Breast epithelium (tissue), 4 donors: ENCODE data around the gene HYCC1. TPM values are rescaled to one million over a fixed set of nuclear protein-coding genes. Genes with fewer than 3 reads are reported as not detected.
"Not testable (repeated sequence)": the region's sequence is repeated elsewhere in the genome, so short reads cannot be mapped to it uniquely, and the experiment has no call there.

Experiments used
- DNase-seq, 2 donors: peaks; one replicate each; pipeline ENCODE4 v3.0.0-alpha.2; 2019; ENCODE audit warnings: low spot score in 2 of 2
- H3K27ac ChIP-seq, 2 donors: fragments of 200-600 bp; sonication (generic) in 1 of 2; one replicate each; pipeline ENCODE4 v1.5.1; 2016 to 2019; ENCODE audit warnings: mild to moderate bottlenecking in 1 of 2
- H3K27me3 ChIP-seq, 2 donors: fragments of 200-600 bp; sonication (generic) in 1 of 2; one replicate each; pipeline versions ENCODE4 v1.5.1 to v1.6.0; 2017 to 2019; ENCODE audit warnings: control low read depth in 1 of 2, mild to moderate bottlenecking in 1 of 2
- H3K36me3 ChIP-seq: fragments of 200-600 bp; one replicate; pipeline ENCODE4 v1.5.1; 2019
- H3K4me1 ChIP-seq, 2 donors: fragments of 200-600 bp; sonication (generic); one replicate each; pipeline ENCODE4 v1.5.1; 2016 to 2019; ENCODE audit warnings: control low read depth in 1 of 2
- H3K4me3 ChIP-seq, 3 donors: fragments of 200-600 bp; sonication (generic); 1 replicate in 2 of 3; 2 replicates in 1 of 3; pipeline ENCODE4 v1.5.1; 2016 to 2019; ENCODE audit warnings: mild to moderate bottlenecking in 3 of 3, moderate library complexity in 2 of 3
- H3K9me3 ChIP-seq, 2 donors: fragments of 200-600 bp; sonication (generic) in 1 of 2; one replicate each; pipeline ENCODE4 v1.5.1; 2016 to 2019; ENCODE audit warnings: control low read depth in 1 of 2
- CTCF ChIP-seq, 3 donors: fragments of 450-650 bp; IDR thresholded peaks; one replicate each; pipeline ENCODE4 v1.5.1; 2016 to 2017; ENCODE audit warnings: antibody characterized with exemption in 3 of 3, mild to moderate bottlenecking in 3 of 3, moderate library complexity in 3 of 3
- POLR2A ChIP-seq: fragments of 450-650 bp; IDR thresholded peaks from one replicate; pipeline ENCODE4 v1.6.1; 2016; ENCODE audit warnings: antibody characterized with exemption, mild to moderate bottlenecking, moderate library complexity
- POLR2AphosphoS5 ChIP-seq, 3 donors: sonication (generic); formaldehyde crosslinking; IDR thresholded peaks; one replicate each; pipeline ENCODE4 v1.6.1; 2017; ENCODE audit warnings: antibody characterized with exemption in 3 of 3
- intact Hi-C: fragments of 100-400 bp; cut with DNase I; formaldehyde crosslinking; loops from one replicate; pipeline ENCODE4 v1.15.1; 2023; ENCODE audit warnings: low total_unique reads
- total RNA-seq, 3 donors: library from RNA; depleted of rRNA; stranded (reverse); fragments of >200 nt; gene quantifications; one replicate each; pipeline ENCODE4 v1.1.0, GENCODE V29; 2016

HYCC1 gene
- total RNA-seq, 3 donors from 2014 or later = 43.8 to 64.6 (median 50.4) TPM

GRCh38 chr7:22979861-22980260, 34.1 kb downstream of the HYCC1 start:
- H3K9me3 ChIP-seq = no peaks in the 10 kb centered on the region
- no peaks in the 10 kb centered on the region for H3K27me3 ChIP-seq
- H3K36me3 ChIP-seq = no peaks in the 10 kb centered on the region
- H3K4me1 ChIP-seq = no peaks in the 10 kb centered on the region
- TF ChIP-seq CTCF (IDR thresholded peaks at IDR 0.05) (no peak), POLR2A (no peak), POLR2AphosphoS5 (IDR thresholded peaks at IDR 0.05) (no peak)
- no peak overlapping the region for H3K4me3 ChIP-seq
- intact Hi-C loops = loop anchor here (5.0 kb wide), 1 partner anchor 1078 kb away; no protein-coding TSS in a partner anchor
- H3K27ac ChIP-seq = no peak overlapping the region
- DNase-seq = no peak

GRCh38 chr7:22979251-22979650, 34.7 kb downstream of the HYCC1 start:
- H3K27me3 ChIP-seq = no peaks in the 10 kb centered on the region
- H3K4me3 ChIP-seq = no peak overlapping the region
- no peaks in the 10 kb centered on the region for H3K36me3 ChIP-seq
- TF ChIP-seq POLR2A = no peak
- no peak for TF ChIP-seq POLR2AphosphoS5 (IDR thresholded peaks at IDR 0.05)
- no peak for TF ChIP-seq CTCF (IDR thresholded peaks at IDR 0.05)
- no peak overlapping the region for H3K27ac ChIP-seq
- intact Hi-C loops = no loop called here
- no peaks in the 10 kb centered on the region for H3K4me1 ChIP-seq
- DNase-seq = no peak
- H3K9me3 ChIP-seq = no peaks in the 10 kb centered on the region

GRCh38 chr7:22974636-22975035, 39.3 kb downstream of the HYCC1 start:
- intact Hi-C loops = not testable (repeated sequence)

GRCh38 chr7:22972207-22972606, 41.7 kb downstream of the HYCC1 start:
- intact Hi-C loops = no loop called here
- Histone ChIP-seq H3K27ac (no peak overlapping the region), H3K4me1 (no peaks in the 10 kb centered on the region), H3K27me3 (no peaks in the 10 kb centered on the region), H3K4me3 (no peak overlapping the region), H3K9me3 (no peaks in the 10 kb centered on the region), H3K36me3 (no peaks in the 10 kb centered on the region)
- no peak for TF ChIP-seq POLR2AphosphoS5 (IDR thresholded peaks at IDR 0.05)
- TF ChIP-seq CTCF (IDR thresholded peaks at IDR 0.05) = no peak
- no peak for TF ChIP-seq POLR2A
- DNase-seq = no peak

More at GRCh38 chr7:22974636-22975035, 39.3 kb downstream of the HYCC1 start:
- not testable (repeated sequence) for H3K27me3 ChIP-seq, H3K36me3 ChIP-seq, H3K27ac ChIP-seq, H3K4me1 ChIP-seq, H3K9me3 ChIP-seq, H3K4me3 ChIP-seq, DNase-seq

GRCh38 chr7:22969010-22969431, 44.9 kb downstream of the HYCC1 start:
- Histone ChIP-seq H3K4me3 (no peak overlapping the region), H3K36me3 (peaks cover 3% of the 10 kb centered on the region), H3K27me3 (no peaks in the 10 kb centered on the region), H3K27ac (no peak overlapping the region), H3K4me1 (no peaks in the 10 kb centered on the region), H3K9me3 (no peaks in the 10 kb centered on the region)
- TF ChIP-seq POLR2AphosphoS5 (IDR thresholded peaks at IDR 0.05) (no peak), POLR2A (no peak), CTCF (IDR thresholded peaks at IDR 0.05) (no peak)
- DNase-seq = no peak
- intact Hi-C loops = no loop called here

Other genes starting within 250 kb of the HYCC1 start
- 100 to 1,000 TPM; 191 to 304 (median 210) TPM for gene TOMM7, start 191.3 kb downstream of the HYCC1 start, total RNA-seq
- gene KLHL7, start 91.7 kb upstream of the HYCC1 start, total RNA-seq = 10 to 100 TPM; 28.5 to 39.2 (median 29.0) TPM
- gene NUP42, start 167.9 kb upstream of the HYCC1 start, total RNA-seq = 10 to 100 TPM; 29.4 to 46.4 (median 34.1) TPM
- 100 to 1,000 TPM in 2 of 3 donors, 10 to 100 TPM in 1; 86.9 to 460 (median 335) TPM for gene GPNMB, start 232.6 kb upstream of the HYCC1 start, total RNA-seq